ENCODE measurements around the gene VIPR1.

DNA sequence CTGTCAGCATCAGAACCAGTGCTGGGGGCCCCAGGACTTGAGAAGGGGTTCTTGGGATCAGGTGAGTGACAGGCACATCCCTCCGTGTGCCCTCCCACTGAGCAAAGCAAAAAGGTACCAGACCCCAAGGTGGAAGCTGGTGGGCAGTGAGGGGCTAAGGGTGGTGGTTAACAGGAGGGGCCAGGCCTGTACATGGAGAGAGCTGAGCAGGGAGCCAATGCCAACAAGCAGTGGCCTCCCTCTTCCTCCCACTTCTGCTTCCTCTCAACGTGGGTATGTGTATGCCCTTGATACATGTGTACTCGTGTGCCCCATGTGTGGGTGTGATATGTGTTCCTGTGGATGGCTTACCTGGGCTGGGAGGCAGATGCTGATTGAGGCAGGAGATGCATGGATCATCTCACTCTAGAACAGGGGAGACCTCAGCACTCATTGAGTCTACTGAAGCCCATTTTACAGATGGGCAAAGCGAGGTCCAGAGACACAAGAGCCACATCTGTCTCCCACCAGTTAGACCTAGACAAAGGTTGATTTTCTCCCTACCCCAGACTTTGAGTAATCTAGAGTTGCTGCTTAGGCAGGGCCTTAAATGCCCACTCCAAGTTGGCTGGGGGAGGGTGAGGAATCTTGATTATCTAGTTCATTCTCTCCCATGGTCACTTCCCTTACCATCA, 945 bp downstream of the VIPR1 start:
- TF ChIP-seq, protein P1, sequence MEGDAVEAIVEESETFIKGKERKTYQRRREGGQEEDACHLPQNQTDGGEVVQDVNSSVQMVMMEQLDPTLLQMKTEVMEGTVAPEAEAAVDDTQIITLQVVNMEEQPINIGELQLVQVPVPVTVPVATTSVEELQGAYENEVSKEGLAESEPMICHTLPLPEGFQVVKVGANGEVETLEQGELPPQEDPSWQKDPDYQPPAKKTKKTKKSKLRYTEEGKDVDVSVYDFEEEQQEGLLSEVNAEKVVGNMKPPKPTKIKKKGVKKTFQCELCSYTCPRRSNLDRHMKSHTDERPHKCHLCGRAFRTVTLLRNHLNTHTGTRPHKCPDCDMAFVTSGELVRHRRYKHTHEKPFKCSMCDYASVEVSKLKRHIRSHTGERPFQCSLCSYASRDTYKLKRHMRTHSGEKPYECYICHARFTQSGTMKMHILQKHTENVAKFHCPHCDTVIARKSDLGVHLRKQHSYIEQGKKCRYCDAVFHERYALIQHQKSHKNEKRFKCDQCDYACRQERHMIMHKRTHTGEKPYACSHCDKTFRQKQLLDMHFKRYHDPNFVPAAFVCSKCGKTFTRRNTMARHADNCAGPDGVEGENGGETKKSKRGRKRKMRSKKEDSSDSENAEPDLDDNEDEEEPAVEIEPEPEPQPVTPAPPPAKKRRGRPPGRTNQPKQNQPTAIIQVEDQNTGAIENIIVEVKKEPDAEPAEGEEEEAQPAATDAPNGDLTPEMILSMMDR (IDR thresholded peaks at IDR 0.05; ENCODE audit: low read length) = no peak
- TF ChIP-seq EZH2 (optimal IDR thresholded peaks at IDR 0.05; ENCODE audit: low read depth, low read length) = no peak
